ENCODE measurements around the gene ZFYVE27.

Gene ZFYVE27

GRCh38 chr10:97701438-97702069 lies 35.4 kb upstream of the ZFYVE27 start:
- no peaks in the 10 kb centered on the region for H3K36me3 ChIP-seq (ENCODE audit: control insufficient read depth, insufficient read depth, low read length)
- no peaks in the 10 kb centered on the region for H3K27me3 ChIP-seq (ENCODE audit: control insufficient read depth, insufficient read depth, low read length)
- no peaks in the 10 kb centered on the region for H3K4me1 ChIP-seq
- no peak overlapping the region for H3K9ac ChIP-seq
- no peak overlapping the region for H3K4me3 ChIP-seq (ENCODE audit: low read depth, low read length)
- no peak overlapping the region for H3K27ac ChIP-seq
- TF ChIP-seq CTCF (IDR thresholded peaks at IDR 0.05) = peak; percentile 79
- no peaks in the 10 kb centered on the region for H3K9me3 ChIP-seq (ENCODE audit: control insufficient read depth, low read length)
- no peak overlapping the region for H2AFZ ChIP-seq
- H3K79me2 ChIP-seq = no peaks in the 10 kb centered on the region
- H3K4me2 ChIP-seq (ENCODE audit: low read length) = no peak overlapping the region

- no peak overlapping the region for H2AFZ ChIP-seq
- no peaks in the 10 kb centered on the region for H3K79me2 ChIP-seq
- no peaks in the 10 kb centered on the region for H3K9me3 ChIP-seq (ENCODE audit: control insufficient read depth, low read length)
- no peak overlapping the region for H3K9ac ChIP-seq
- no peak for TF ChIP-seq CTCF (IDR thresholded peaks at IDR 0.05)
- H3K27me3 ChIP-seq (ENCODE audit: control insufficient read depth, insufficient read depth, low read length) = no peaks in the 10 kb centered on the region
- no peak overlapping the region for H3K4me2 ChIP-seq (ENCODE audit: low read length)
- no peaks in the 10 kb centered on the region for H3K36me3 ChIP-seq (ENCODE audit: control insufficient read depth, insufficient read depth, low read length)
- no peaks in the 10 kb centered on the region for H3K4me1 ChIP-seq
- H3K27ac ChIP-seq = no peak overlapping the region
- H3K4me3 ChIP-seq (ENCODE audit: low read depth, low read length) = no peak overlapping the region
Observed at GRCh38 chr10:97703398-97704067, 33.4 kb upstream of the ZFYVE27 start.

GRCh38 chr10:97704341-97704740 lies 32.6 kb upstream of the ZFYVE27 start:
- Histone ChIP-seq H2AFZ (no peak overlapping the region), H3K4me1 (no peaks in the 10 kb centered on the region), H3K36me3 (ENCODE audit: control insufficient read depth, insufficient read depth, low read length) (no peaks in the 10 kb centered on the region), H3K27ac (no peak overlapping the region), H3K9ac (no peak overlapping the region), H3K4me2 (ENCODE audit: low read length) (no peak overlapping the region), H3K79me2 (no peaks in the 10 kb centered on the region), H3K9me3 (ENCODE audit: control insufficient read depth, low read length) (no peaks in the 10 kb centered on the region), H3K27me3 (ENCODE audit: control insufficient read depth, insufficient read depth, low read length) (no peaks in the 10 kb centered on the region), H3K4me3 (ENCODE audit: low read depth, low read length) (no peak overlapping the region)
- no peak for TF ChIP-seq CTCF (IDR thresholded peaks at IDR 0.05)

GRCh38 chr10:97705006-97705670 lies 31.8 kb upstream of the ZFYVE27 start:
- no peak for TF ChIP-seq CTCF (IDR thresholded peaks at IDR 0.05)
- Histone ChIP-seq H3K4me3 (ENCODE audit: low read depth, low read length) (no peak overlapping the region), H3K9ac (no peak overlapping the region), H3K36me3 (ENCODE audit: control insufficient read depth, insufficient read depth, low read length) (no peaks in the 10 kb centered on the region), H2AFZ (no peak overlapping the region), H3K27me3 (ENCODE audit: control insufficient read depth, insufficient read depth, low read length) (no peaks in the 10 kb centered on the region), H3K4me2 (ENCODE audit: low read length) (no peak overlapping the region), H3K79me2 (no peaks in the 10 kb centered on the region), H3K4me1 (no peaks in the 10 kb centered on the region), H3K27ac (no peak overlapping the region), H3K9me3 (ENCODE audit: control insufficient read depth, low read length) (no peaks in the 10 kb centered on the region)
